Right lobe of liver (tissue), 4 donors: ENCODE measurements around the gene GCKR.

Experiments used
- CTCF ChIP-seq, 4 donors: fragments of 200-600 bp in 3 of 4; fragments of 450-650 bp in 1 of 4; IDR thresholded peaks; one replicate each; pipeline versions ENCODE4 v1.5.1 to v1.8.0; 2016 to 2022; ENCODE audit warnings: antibody characterized with exemption in 4 of 4, mild to moderate bottlenecking in 2 of 4
- POLR2A ChIP-seq: fragments of 450-650 bp; IDR thresholded peaks from one replicate; pipeline ENCODE4 v1.6.1; 2017; ENCODE audit warnings: antibody characterized with exemption, mild to moderate bottlenecking
- donor health status: DM: no; HTN: no; CAD: no.
- donor health status: DM: no; HTN: no; CAD: no.
- donor health status: DM: no; HTN: yes; CAD: no.

DNA sequence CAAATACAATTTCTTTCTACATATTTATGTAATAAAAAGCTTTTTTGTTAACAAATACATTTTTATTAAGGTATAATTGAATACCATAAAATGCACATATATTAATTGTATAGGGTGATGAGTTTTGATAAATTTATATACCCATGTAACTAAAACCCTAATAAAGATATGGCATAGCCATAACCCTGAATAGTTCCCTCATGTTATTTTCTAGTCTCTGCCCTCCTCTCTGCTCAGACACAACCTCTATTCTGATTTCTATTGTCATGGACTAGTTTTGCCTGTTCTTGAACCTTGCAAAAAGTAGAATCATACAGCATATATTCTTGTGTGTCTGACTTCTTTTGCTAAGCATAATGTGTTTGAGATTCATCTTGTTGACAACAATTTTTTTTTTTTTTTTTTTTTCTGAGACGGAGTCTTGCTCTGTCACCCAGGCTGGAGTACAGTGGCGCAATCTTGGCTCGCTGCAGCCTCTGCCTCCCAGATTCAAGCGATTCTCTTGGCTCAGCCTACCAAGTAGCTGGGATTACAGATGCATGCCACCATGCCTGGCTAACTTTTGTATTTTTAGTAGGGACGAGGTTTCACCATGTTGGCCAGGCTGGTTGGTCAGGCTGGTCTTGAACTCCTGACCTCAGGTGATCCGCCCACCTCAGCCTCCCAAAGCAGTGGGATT is 47.6 kb downstream of the GCKR start:
- TF ChIP-seq CTCF (IDR thresholded peaks at IDR 0.05), result no peak
- TF ChIP-seq POLR2A, result no peak
